ENCODE measurements around the gene TCF4.

DNA sequence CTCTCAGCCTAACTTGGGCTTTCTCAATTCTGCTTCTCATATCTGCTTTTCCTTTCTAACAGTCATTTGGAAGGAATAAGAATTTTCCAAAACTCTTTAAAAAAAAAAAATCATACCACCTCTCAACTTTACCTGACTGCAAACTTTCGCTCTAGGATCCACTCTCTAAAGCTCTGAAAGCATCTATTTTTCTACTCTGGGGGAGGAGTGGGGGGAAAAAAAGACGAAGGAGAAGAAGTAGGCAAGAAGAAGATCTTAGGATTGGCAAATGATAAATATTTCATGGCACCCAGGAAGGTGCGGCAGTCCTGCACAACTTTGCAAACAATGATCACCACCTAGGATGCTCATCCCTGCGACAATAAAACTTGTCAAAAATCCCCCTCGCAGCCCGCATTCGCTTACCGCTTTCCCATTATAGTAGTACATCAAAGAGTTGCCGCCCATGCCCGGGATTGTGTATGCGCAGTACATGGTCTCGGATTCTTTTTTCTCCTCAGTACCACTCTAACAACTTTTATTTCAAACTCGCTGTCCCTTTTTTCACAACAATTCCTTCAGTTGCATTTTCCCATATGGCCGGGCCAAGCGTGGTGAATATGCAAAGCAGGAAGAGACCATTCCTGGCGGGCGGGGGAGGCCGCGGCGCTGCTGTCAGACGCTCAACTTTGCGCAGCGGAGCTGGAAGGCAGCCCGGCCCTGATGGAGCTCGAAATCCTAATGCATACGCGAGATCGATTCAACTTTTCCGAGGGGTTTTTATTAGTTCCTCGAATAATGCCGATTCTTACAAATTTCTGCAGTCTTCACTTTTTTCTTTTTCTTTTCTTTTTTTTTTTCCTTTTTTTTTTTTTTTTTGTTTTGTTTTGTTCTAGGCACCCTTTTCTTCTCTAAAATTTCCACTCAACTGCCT is 266.5 kb downstream of the TCF4 start:
- peak; percentile 67 for TF ChIP-seq POLR2A (IDR thresholded peaks at IDR 0.05; ENCODE audit: low read depth, low read length)
- no peak for TF ChIP-seq POLR2AphosphoS5 (IDR thresholded peaks at IDR 0.05; ENCODE audit: low read depth, low read length)
- peak; percentile 69; the same call in 1 of the 2 replicates for TF ChIP-seq TAF1 (IDR thresholded peaks at IDR 0.05; ENCODE audit: low read depth, low read length)
- TF ChIP-seq POU2F2 (IDR thresholded peaks at IDR 0.05; ENCODE audit: low read depth, low read length), result peak; percentile 100
- TF ChIP-seq SPI1 (IDR thresholded peaks at IDR 0.05; ENCODE audit: low read depth, low read length), result no peak
